Activated effector memory CD4-positive, alpha-beta T cell treated with anti-CD3 and anti-CD28 coated beads, Interleukin-2, amount 50 U/mL, for 16 hours (primary cell): Measurements from ENCODE around the gene RICTOR.

Experiments used
- DNase-seq: peaks from one replicate; pipeline ENCODE4 v3.0.0-alpha.2; 2020

The RICTOR gene

GRCh38 chr5:38929838-38930237, 144.4 kb downstream of the RICTOR start:
- no peak for DNase-seq

- DNase-seq = no peak
Observed at GRCh38 chr5:38927470-38927869, 146.7 kb downstream of the RICTOR start.

- no peak for DNase-seq
Observed at GRCh38 chr5:38926121-38926520, 148.1 kb downstream of the RICTOR start.

GRCh38 chr5:38925154-38925925, 148.9 kb downstream of the RICTOR start:
- DNase-seq = no peak

GRCh38 chr5:38923661-38924451, 150.3 kb downstream of the RICTOR start:
- DNase-seq = no peak

- DNase-seq = peak; percentile 79
Observed at GRCh38 chr5:38922199-38922598, 152.0 kb downstream of the RICTOR start.

GRCh38 chr5:38921174-38921573, 153.0 kb downstream of the RICTOR start:
- no peak for DNase-seq

- no peak for DNase-seq
Observed at GRCh38 chr5:38916802-38917201, 157.4 kb downstream of the RICTOR start.

- no peak for DNase-seq
Observed at GRCh38 chr5:38913714-38914113, 160.5 kb downstream of the RICTOR start.

GRCh38 chr5:38911933-38912332, 162.3 kb downstream of the RICTOR start:
- DNase-seq = no peak

- DNase-seq = no peak
Observed at GRCh38 chr5:38906503-38906902, 167.7 kb downstream of the RICTOR start.

- DNase-seq = no peak
Observed at GRCh38 chr5:38905516-38905915, 168.7 kb downstream of the RICTOR start.

GRCh38 chr5:38899936-38900335, 174.3 kb downstream of the RICTOR start:
- DNase-seq = no peak

GRCh38 chr5:38896760-38897159, 177.4 kb downstream of the RICTOR start:
- DNase-seq = no peak

- no peak for DNase-seq
Observed at GRCh38 chr5:38892363-38892762, 181.8 kb downstream of the RICTOR start.

- DNase-seq = no peak
Observed at GRCh38 chr5:38891563-38891962, 182.6 kb downstream of the RICTOR start.

- DNase-seq = no peak
Observed at GRCh38 chr5:38889424-38889823, 184.8 kb downstream of the RICTOR start.

GRCh38 chr5:38888041-38888440, 186.2 kb downstream of the RICTOR start:
- DNase-seq = no peak
